Measurements from ENCODE around the gene TBATA. TPM values are rescaled to one million over a fixed set of nuclear protein-coding genes. Genes with fewer than 3 reads are reported as not detected.

Gene TBATA
- not detected for total RNA-seq
- long read RNA-seq, result 0 reads

GRCh38 chr10:70785190-70785589 is at the start of gene TBATA:
Gene TBATA (minus strand): TSS chr10:70785377. CDS start chr10:70783379, 1,998 bp downstream.
- DNase-seq (no peak), ATAC-seq (no peak)
- intact Hi-C loops (cut with DNase I, micrococcal nuclease), result no loop called here

DNA sequence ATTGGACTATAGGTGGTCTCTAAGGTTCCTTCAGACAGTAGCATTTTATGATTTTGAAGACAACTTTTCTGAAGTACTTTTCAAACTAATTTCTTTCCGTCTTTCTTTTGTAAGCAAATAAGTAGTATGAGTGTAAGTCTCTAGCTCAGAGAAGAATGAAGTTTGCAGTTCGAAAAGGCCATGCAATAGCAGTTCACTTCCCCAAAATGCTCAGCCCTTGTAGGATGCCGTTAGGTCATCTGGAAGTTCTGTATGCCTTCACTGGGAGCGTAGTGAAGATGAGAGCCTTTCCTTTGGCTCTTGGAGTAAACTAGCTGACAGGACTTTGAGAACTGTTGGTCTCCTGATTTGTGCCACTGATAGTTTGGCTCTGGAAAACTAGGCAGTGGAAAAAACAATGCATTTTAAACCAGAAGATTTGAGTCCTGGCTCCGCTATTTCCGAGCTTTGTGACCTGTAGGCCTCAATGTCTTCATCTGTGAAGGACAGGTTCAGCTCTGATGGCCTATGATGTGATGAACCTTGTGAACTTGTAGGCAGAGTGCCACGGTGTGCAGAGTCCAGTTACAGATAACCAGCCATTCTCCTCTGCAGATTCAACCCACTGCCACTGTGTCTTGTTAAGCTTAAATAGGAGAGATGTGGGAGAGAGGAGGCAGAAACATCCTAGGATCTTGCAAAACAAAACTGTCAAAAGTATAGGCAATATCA is 49.4 kb upstream of the TBATA start:
- intact Hi-C loops (cut with DNase I, micrococcal nuclease), result no loop called here
- ATAC-seq (peak; percentile 35), DNase-seq (no peak)

- no peak for ATAC-seq
Measured at GRCh38 chr10:70834021-70834420, 48.8 kb upstream of the TBATA start.

DNA sequence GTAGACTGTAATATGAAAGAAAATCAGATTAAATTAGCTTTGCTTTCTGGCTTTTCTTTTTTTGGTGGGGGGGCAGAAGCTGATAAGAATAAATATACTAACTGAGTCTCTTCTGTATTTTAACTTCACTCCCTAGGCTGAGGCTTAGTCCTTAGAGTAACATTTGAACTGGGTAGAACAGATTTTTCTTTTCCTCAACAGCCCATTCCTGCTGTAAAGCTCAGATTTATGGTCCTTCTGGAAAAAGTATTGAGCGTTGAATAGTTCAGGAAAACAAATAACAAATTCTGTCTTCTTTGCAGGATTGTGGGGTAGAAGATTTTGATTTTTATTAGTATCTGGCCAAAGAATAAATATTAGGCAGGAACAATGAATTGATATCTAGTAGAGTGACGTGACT is 48.4 kb upstream of the TBATA start:
- ATAC-seq (no peak), DNase-seq (no peak)
- intact Hi-C loops (cut with DNase I, micrococcal nuclease), result no loop called here

More at GRCh38 chr10:70834021-70834420, 48.8 kb upstream of the TBATA start:
- intact Hi-C loops (cut with DNase I, micrococcal nuclease), result no loop called here
- DNase-seq, result no peak

DNA sequence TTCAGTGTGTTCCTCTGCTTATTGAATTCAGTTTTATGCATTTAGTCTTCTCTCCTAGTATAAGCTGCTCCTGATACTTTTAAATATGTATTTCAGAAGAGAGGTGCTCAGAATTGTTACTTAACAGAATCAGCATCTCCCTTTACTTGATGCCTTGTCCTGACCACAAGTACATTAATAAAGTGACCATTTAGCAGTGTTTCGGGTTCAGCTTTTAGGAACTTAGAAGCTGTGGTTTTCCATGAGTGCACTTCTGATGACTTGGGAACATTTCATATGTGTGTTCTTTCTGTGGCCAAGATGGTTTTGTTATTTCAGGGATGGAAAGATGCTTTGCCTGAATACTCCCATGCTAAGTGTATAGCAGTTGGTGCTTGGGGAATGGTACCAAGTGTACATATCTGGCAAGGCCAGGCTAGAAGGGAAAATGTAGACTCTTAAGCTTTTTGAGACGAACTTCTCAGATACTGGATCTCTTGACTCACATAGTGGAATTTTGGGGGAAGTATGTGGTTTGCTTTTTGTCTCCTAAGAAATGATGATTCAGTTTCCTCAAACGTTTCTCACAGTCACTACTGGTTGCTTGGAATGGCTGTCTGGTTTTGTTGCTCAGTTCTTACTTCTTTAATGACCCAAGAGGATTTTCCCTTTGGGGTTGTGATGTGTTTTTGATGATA is 47.8 kb upstream of the TBATA start:
- intact Hi-C loops (cut with DNase I, micrococcal nuclease), result no loop called here
- ATAC-seq (no peak), DNase-seq (no peak)

- intact Hi-C loops (cut with DNase I, micrococcal nuclease), result no loop called here
- DNase-seq (no peak), ATAC-seq (no peak)
Measured at GRCh38 chr10:70832221-70832620, 47.0 kb upstream of the TBATA start.

- ATAC-seq, result peak; percentile 89
- intact Hi-C loops (cut with DNase I, micrococcal nuclease), result no loop called here
- no peak for DNase-seq
Measured at GRCh38 chr10:70830164-70830563, 45.0 kb upstream of the TBATA start.

DNA sequence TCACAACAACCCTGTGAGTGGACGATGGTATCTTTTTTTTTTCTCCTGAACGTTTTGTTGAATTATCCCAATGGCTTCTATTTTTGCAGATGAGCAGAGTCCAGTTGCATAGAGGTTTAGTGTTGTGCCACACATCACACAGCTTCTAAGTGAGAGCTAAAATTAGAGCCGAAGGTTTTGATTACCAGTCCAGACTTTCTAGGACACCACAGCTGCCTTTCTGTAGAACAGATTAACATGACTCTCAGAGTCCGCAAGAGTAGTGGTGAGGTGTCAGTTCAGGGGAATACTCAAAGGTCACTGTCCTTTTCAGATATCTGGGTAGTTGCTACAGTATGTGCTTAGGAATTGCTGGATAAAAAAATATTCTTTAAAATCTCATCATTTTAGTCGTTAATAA is 44.4 kb upstream of the TBATA start:
- DNase-seq (no peak), ATAC-seq (no peak)
- intact Hi-C loops (cut with DNase I, micrococcal nuclease), result no loop called here

GRCh38 chr10:70828923-70829322 is 43.7 kb upstream of the TBATA start:
- intact Hi-C loops (cut with DNase I, micrococcal nuclease), result no loop called here
- ATAC-seq (peak; percentile 52), DNase-seq (no peak)

DNA sequence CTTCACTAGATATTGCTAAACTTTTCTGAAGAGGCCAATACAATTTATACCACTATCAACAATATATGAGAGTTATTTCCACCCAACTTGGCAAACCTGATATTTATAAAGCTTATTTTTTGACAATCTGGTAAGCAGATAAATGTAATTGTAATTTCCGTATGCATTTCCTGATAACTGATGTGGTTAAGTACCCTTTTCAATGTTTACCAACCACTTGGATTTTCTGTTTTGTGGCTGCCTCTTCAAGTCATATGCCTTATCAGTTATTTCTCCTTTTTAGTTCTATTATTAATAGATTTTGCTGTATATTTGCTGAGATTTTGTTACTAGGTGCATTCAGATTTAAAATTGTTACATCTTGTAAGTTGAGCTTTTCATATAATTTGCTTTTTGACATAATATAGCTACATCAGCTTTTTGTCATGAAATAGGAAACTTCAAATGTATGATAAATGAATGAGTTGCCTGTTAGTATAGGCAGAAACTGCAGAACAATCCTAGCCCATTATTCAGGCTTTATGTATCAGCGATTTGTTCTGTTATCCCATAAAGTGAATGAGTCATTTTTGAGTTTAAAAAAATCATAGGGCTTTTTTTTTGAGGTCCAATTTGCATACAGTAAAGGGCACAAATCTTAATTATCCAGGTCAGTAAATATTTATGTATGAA is 42.0 kb upstream of the TBATA start:
- intact Hi-C loops (cut with DNase I, micrococcal nuclease), result no loop called here
- no peak for ATAC-seq
- DNase-seq, result no peak

GRCh38 chr10:70822076-70822820 is 37.1 kb upstream of the TBATA start:
- intact Hi-C loops (cut with DNase I, micrococcal nuclease), result no loop called here
- DNase-seq (no peak), ATAC-seq (no peak)

- ATAC-seq (no peak), DNase-seq (no peak)
- intact Hi-C loops (cut with DNase I, micrococcal nuclease), result no loop called here
Measured at GRCh38 chr10:70820976-70821750, 36.0 kb upstream of the TBATA start.

- DNase-seq, result peak; percentile 73 to 75
- intact Hi-C loops (cut with DNase I, micrococcal nuclease), result loop anchor here (5.0 kb wide), 2 partner anchors 61 to 66 kb away; no protein-coding TSS in a partner anchor
- peak; percentile 72 for ATAC-seq
Measured at GRCh38 chr10:70816220-70816894, 31.2 kb upstream of the TBATA start.

- intact Hi-C loops (cut with DNase I, micrococcal nuclease), result loop anchor here (5.0 kb wide), 2 partner anchors 62 to 67 kb away; no protein-coding TSS in a partner anchor
- DNase-seq (peak; percentile 75 to 92), ATAC-seq (peak; percentile 92)
Measured at GRCh38 chr10:70815504-70816219, 30.5 kb upstream of the TBATA start, which contains the start of gene SGPL1. Gene SGPL1 (plus strand): TSS chr10:70815948. CDS start chr10:70816854, 906 bp downstream.

DNA sequence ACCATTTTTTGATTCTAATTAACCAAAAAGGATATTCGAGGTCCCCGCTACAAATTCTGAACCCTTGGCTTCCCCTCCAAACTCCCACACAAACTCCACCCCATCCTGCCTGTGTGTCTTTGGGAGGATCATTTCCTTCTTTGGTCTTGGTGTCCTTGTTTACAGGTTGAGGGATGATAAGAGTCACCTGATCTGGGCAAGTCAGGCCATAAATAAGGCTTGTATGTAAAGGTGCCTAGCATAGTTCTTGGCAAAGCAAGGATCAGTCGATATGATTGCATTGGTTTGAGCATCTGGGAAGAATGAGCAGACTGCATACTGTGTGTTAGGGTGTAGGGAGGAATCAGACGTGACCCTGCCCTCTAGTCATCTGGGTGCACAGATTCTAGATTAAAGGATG is 28.9 kb upstream of the TBATA start:
- intact Hi-C loops (cut with DNase I, micrococcal nuclease), result loop anchor here in 1 of 2 donors (5.0 kb wide), 1 partner anchor 53 kb away; no protein-coding TSS in a partner anchor
- no peak for ATAC-seq
- no peak for DNase-seq

DNA sequence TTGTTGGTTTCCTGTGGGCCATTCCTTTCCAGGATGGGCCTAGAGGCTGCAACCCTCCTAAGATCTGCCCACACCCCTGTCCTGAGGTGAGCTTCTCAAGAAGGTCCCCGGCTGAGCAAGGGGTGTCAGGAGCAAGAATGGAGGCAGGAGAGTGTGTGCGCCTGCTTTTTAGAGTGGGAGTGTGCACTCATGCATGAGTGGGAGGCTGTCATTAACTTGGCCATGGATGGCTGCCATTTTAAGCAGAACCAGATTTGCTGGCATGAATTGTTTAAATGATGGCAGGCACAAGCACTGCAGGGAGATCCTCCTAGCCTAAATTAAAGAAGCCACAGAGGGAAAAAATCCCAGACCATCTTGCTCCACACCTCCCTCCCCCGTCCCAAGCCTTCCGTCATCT is 27.6 kb upstream of the TBATA start:
- intact Hi-C loops (cut with DNase I, micrococcal nuclease), result loop anchor here in 1 of 2 donors (5.0 kb wide), 1 partner anchor 54 kb away; no protein-coding TSS in a partner anchor
- ATAC-seq (no peak), DNase-seq (no peak)

DNA sequence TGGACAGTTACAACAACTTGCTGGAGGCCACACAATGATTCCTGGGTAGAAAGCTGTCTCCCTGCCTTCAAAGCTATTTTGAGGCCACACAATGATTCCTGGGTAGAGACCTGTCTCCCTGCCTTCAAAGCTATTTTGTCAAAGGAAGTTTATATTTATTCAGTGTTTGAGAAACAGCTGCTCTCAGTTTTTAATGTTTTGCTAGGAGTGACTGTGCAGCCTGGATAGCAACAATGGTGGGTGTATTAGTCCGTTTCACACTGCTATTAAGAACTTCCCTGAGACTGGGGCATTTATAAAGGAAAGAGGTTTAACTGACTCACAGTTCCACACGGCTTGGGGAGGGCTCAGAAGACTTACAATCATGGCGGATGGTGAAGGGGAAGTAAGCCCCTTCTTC is 26.7 kb upstream of the TBATA start:
- intact Hi-C loops (cut with DNase I, micrococcal nuclease), result loop anchor here in 1 of 2 donors (5.0 kb wide), 1 partner anchor 55 kb away; no protein-coding TSS in a partner anchor
- DNase-seq (no peak), ATAC-seq (no peak)

All from left colon (tissue), 2 donors.